ENCODE measurements around the gene SLC6A5. TPM values are rescaled to one million over a fixed set of nuclear protein-coding genes. Genes with fewer than 3 reads are reported as not detected.
"Not testable (repeated sequence)": the region's sequence is repeated elsewhere in the genome, so short reads cannot be mapped to it uniquely, and the experiment has no call there.

The SLC6A5 gene
- total RNA-seq, 4 donors from 2014 or later: not detected

DNA sequence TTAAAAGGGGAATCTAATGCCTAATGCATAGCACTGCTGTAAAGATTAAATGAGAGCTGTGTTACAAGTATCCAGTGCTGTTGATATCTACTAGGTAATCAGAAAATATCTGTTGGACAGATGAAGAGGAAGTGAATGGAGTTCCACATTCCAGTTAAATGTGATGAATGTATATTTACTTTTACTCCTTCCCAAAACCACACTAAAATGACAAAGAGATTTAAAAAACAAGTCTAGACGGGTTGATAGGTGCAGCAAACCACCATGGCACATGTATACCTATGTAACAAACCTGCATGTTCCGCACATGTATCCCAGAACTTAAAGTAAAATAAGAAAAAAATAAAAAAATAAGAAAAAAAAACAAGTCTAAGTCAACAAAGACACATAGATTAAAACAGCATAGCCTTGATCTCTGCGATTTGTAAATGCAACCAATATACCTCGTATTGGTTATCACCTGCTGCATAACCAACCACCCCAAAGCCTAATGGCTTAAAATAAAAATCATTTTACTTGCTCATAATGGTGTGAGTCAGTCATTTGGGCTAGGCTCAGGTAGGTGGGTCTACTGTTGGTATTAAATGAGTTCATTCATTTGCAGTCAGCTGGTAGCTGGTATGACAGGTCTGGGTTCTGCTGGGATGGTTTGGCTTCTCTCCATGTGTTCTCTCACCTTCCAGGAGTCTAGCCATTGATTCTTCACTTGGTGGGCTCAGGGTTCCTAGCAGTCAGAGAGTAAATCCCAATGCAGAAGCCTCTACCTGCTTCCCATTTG, 39.7 kb upstream of the SLC6A5 start:
- ATAC-seq (no peak), DNase-seq (no peak)
- Histone ChIP-seq H3K4me1 (no peaks in the 10 kb centered on the region), H3K4me3 (no peak overlapping the region), H3K27me3 (no peaks in the 10 kb centered on the region), H3K9me3 (no peaks in the 10 kb centered on the region), H3K36me3 (no peaks in the 10 kb centered on the region), H3K27ac (no peak overlapping the region)
- intact Hi-C loops (cut with DNase I; ENCODE audit: low total_unique reads): no loop called here
- in situ Hi-C loops (cut with MboI; ENCODE audit: low sequenced_read_pairs in 4 of 4): no loop called here
- TF ChIP-seq POLR2A (IDR thresholded peaks at IDR 0.05): no peak
- TF ChIP-seq, protein P1, sequence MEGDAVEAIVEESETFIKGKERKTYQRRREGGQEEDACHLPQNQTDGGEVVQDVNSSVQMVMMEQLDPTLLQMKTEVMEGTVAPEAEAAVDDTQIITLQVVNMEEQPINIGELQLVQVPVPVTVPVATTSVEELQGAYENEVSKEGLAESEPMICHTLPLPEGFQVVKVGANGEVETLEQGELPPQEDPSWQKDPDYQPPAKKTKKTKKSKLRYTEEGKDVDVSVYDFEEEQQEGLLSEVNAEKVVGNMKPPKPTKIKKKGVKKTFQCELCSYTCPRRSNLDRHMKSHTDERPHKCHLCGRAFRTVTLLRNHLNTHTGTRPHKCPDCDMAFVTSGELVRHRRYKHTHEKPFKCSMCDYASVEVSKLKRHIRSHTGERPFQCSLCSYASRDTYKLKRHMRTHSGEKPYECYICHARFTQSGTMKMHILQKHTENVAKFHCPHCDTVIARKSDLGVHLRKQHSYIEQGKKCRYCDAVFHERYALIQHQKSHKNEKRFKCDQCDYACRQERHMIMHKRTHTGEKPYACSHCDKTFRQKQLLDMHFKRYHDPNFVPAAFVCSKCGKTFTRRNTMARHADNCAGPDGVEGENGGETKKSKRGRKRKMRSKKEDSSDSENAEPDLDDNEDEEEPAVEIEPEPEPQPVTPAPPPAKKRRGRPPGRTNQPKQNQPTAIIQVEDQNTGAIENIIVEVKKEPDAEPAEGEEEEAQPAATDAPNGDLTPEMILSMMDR (IDR thresholded peaks at IDR 0.05 in 4 of 5, conservative IDR thresholded peaks at IDR 0.05 in 1 of 5): no peak

DNA sequence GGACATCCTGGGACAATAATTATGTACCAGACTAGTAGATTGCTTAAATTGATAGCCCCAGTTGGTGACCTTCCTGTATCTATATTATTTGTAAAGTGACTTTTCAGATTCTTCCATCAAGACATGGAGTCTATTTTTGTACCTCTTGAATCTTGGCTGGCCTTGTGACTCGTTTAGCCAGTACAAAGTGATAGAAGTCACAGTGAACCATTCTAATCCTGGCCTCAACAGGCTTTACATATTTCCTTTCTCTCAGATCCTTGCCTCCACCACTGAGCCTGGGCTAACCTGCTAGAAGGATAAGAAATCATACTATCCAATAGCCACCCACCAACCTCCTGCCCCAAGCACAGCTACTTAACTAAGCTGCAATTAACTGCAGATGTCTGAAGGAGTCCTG, 37.5 kb upstream of the SLC6A5 start:
- in situ Hi-C loops (cut with MboI; ENCODE audit: low sequenced_read_pairs in 4 of 4) (no loop called here), intact Hi-C loops (cut with DNase I; ENCODE audit: low total_unique reads) (no loop called here)
- H3K9me3 ChIP-seq: no peaks in the 10 kb centered on the region
- no peak for DNase-seq
- no peaks in the 10 kb centered on the region for H3K36me3 ChIP-seq
- H3K27ac ChIP-seq: no peak overlapping the region
- no peak overlapping the region for H3K4me3 ChIP-seq
- no peak for ATAC-seq
- H3K4me1 ChIP-seq: peaks cover 0 to 16% of the 10 kb centered on the region in 2 donors
- TF ChIP-seq, protein P1 (IDR thresholded peaks at IDR 0.05 in 4 of 5, conservative IDR thresholded peaks at IDR 0.05 in 1 of 5): no peak
- no peak for TF ChIP-seq POLR2A (IDR thresholded peaks at IDR 0.05)
- no peaks in the 10 kb centered on the region for H3K27me3 ChIP-seq

- no peaks in the 10 kb centered on the region for H3K36me3 ChIP-seq
- no peak for ATAC-seq
- no peak overlapping the region for H3K27ac ChIP-seq
- no peaks in the 10 kb centered on the region for H3K27me3 ChIP-seq
- H3K4me3 ChIP-seq: no peak overlapping the region
- no peak for DNase-seq
- no peak for TF ChIP-seq POLR2A (IDR thresholded peaks at IDR 0.05)
- no peaks in the 10 kb centered on the region for H3K9me3 ChIP-seq
- in situ Hi-C loops (cut with MboI; ENCODE audit: low sequenced_read_pairs in 4 of 4) (no loop called here), intact Hi-C loops (cut with DNase I; ENCODE audit: low total_unique reads) (no loop called here)
- peaks cover 0 to 19% of the 10 kb centered on the region in 2 donors for H3K4me1 ChIP-seq
These were observed 35.5 kb upstream of the SLC6A5 start for GRCh38 chr11:20563866-20564265.

GRCh38 chr11:20564846-20565635, 34.4 kb upstream of the SLC6A5 start:
- Histone ChIP-seq H3K27ac (no peak overlapping the region), H3K4me3 (no peak overlapping the region), H3K9me3 (no peaks in the 10 kb centered on the region), H3K36me3 (no peaks in the 10 kb centered on the region), H3K27me3 (no peaks in the 10 kb centered on the region), H3K4me1 (peaks cover 0 to 19% of the 10 kb centered on the region in 2 donors)
- ATAC-seq (no peak), DNase-seq (no peak)
- intact Hi-C loops (cut with DNase I; ENCODE audit: low total_unique reads) (no loop called here), in situ Hi-C loops (cut with MboI; ENCODE audit: low sequenced_read_pairs in 4 of 4) (no loop called here)
- TF ChIP-seq POLR2A (IDR thresholded peaks at IDR 0.05): no peak
- TF ChIP-seq, protein P1 (IDR thresholded peaks at IDR 0.05 in 4 of 5, conservative IDR thresholded peaks at IDR 0.05 in 1 of 5): no peak

DNA sequence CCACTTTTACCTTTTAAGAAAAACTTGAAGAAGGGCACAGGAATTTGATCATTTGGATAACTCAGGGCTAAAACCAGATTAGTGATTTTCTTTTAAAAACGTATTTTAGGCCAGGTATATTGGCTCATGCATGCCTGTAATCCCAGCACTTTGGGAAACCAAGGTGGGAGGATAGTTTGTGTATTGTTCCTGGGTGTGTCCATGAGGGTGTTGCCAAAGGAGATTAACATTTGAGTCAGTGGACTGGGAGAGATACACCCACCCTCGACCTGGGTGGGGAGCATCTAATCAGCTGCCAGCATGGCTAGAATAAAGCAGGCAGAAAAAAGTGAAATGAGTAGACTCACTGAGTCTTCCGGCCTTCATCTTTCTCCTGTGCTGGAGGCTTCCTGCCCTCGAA, 33.3 kb upstream of the SLC6A5 start:
- ATAC-seq; H3K36me3 ChIP-seq; H3K27ac ChIP-seq; H3K9me3 ChIP-seq; intact Hi-C loops (cut with DNase I; ENCODE audit: low total_unique reads); H3K4me3 ChIP-seq; DNase-seq; in situ Hi-C loops (cut with MboI; ENCODE audit: low sequenced_read_pairs in 4 of 4); H3K27me3 ChIP-seq: not testable (repeated sequence)
- peaks cover 0 to 19% of the 10 kb centered on the region in 2 donors for H3K4me1 ChIP-seq
